CD4-positive, CD25-positive, alpha-beta regulatory T cell (primary cell): ENCODE results near the gene RPS21. TPM values are rescaled to one million over a fixed set of nuclear protein-coding genes. Genes with fewer than 3 reads are reported as not detected.

ENCODE experiments used
- ATAC-seq, 2 donors: fragments of 150-1000 bp; cut with Tn5 transposase; one replicate each; pipeline ENCODE4 v1.10.0; 2021; ENCODE audit warnings: low read depth in 2 of 2, moderate number of reproducible peaks in 2 of 2, moderate library complexity in 1 of 2
- DNase-seq, 3 donors: peaks; one replicate each; pipeline versions ENCODE4 v3.0.0 to v3.0.0-alpha.2; 2012 to 2022; ENCODE audit warnings: mixed read lengths in 1 of 3
- H3K27ac ChIP-seq: one replicate; pipeline ENCODE4 v1.7.0; 2013; ENCODE audit warnings: mild to moderate bottlenecking, low read length; ENCODE audit not compliant: insufficient read depth, poor library complexity, severe bottlenecking
- H3K27me3 ChIP-seq: one replicate; pipeline ENCODE4 v1.7.0; 2013; ENCODE audit warnings: low read length; ENCODE audit not compliant: control insufficient read depth, insufficient read depth
- H3K36me3 ChIP-seq: one replicate; pipeline ENCODE4 v1.7.0; 2013; ENCODE audit warnings: mild to moderate bottlenecking, low read length, moderate library complexity; ENCODE audit not compliant: control insufficient read depth, insufficient read depth
- H3K4me1 ChIP-seq: 2 replicates; pipeline ENCODE4 v1.7.0; 2013; ENCODE audit warnings: mild to moderate bottlenecking, low read length; ENCODE audit not compliant: insufficient read depth, control insufficient read depth, poor library complexity, severe bottlenecking
- H3K4me3 ChIP-seq: one replicate; pipeline ENCODE4 v1.7.0; 2013; ENCODE audit warnings: low read depth, mild to moderate bottlenecking, low read length, moderate library complexity
- H3K9me3 ChIP-seq, 2 experiments: 1 replicate in 1 of 2; 2 replicates in 1 of 2; pipeline ENCODE4 v1.7.0; 2013; ENCODE audit warnings: low read length in 2 of 2, mild to moderate bottlenecking in 1 of 2, moderate library complexity in 1 of 2; ENCODE audit not compliant: control insufficient read depth in 2 of 2
- H3K27ac Mint-ChIP-seq, 3 donors: one replicate each; pipeline ENCODE4 v1.8.0; 2020 to 2022; ENCODE audit warnings: mild to moderate bottlenecking in 3 of 3, mixed read lengths in 3 of 3, moderate library complexity in 2 of 3
- H3K27me3 Mint-ChIP-seq: one replicate; pipeline ENCODE4 v1.8.0; 2022; ENCODE audit warnings: mild to moderate bottlenecking, mixed read lengths
- H3K36me3 Mint-ChIP-seq: one replicate; pipeline ENCODE4 v1.8.0; 2020; ENCODE audit warnings: mixed read lengths
- H3K4me1 Mint-ChIP-seq, 4 donors: one replicate each; pipeline ENCODE4 v1.8.0; 2020 to 2022; ENCODE audit warnings: mixed read lengths in 4 of 4, mild to moderate bottlenecking in 1 of 4
- H3K4me3 Mint-ChIP-seq, 4 donors: one replicate each; pipeline ENCODE4 v1.8.0; 2020 to 2022; ENCODE audit warnings: mild to moderate bottlenecking in 4 of 4, mixed read lengths in 4 of 4, moderate library complexity in 3 of 4
- H3K9me3 Mint-ChIP-seq, 7 donors: one replicate each; pipeline ENCODE4 v1.8.0; 2020 to 2022; ENCODE audit warnings: mixed read lengths in 7 of 7, mild to moderate bottlenecking in 3 of 7, moderate library complexity in 2 of 7
- polyA plus RNA-seq, 4 donors: library from polyadenylated mRNA; unstranded; fragments of 300-500 nt; fragmentation: Illumina TruSeq; gene quantifications; one replicate each; pipeline ENCODE4 v1.2.3, GENCODE V29; 2021
- total RNA-seq: library from RNA; stranded (reverse); gene quantifications from one replicate; pipeline ENCODE4 v1.2.3, GENCODE V29; 2022

The RPS21 gene
- total RNA-seq (1,991 TPM), polyA plus RNA-seq (1,000 to 10,000 TPM; 1,945 to 3,094 (median 2,628) TPM)

DNA sequence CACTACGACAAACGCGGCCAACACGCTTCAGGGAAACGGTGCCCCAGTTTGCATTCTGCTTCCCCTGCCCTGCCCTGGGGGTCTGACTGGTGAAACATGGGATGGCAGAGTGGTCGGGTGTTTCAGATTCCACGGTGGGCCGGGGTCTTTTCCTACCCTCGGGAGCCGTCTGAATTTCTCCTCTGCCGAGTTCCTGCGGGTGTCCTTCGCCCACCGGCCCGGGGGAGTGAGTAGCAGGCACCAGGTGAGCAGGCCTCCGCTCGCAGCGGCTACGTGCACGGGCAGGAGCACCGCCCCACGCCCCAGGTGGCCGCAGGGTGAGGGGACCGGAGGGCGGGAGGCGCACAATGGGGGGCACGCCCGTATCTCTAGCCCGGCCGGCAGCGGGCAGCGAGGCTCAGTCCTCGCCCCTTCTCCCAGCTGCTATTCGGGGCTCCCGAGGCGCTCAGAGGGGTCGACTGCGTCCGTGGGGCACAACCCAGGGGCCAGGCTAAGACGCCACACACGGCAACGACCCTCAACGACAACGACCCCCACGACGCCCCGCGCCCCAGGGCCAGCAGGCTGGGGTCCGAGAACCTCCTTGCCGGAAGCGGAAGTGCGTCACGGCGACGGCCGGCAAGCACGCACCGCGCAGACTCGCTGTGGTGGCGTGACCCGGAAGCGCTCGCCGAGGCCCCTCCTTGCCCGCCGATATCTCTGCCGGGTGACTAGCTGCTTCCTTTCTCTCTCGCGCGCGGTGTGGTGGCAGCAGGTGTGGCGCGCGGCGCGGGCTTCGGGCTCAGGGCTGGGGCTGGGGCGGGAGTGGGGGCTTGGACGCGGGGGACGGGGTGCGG lies at the start of gene RPS21:
Gene RPS21, plus strand, starts transcription at position 721 of the 836 bp plus-strand sequence. CDS start 236 bp downstream, outside the sequence.
- Histone ChIP-seq H3K27ac (peak within 1 kb of the TSS; percentile 93), H3K9me3 (no peaks in the 10 kb centered on the region), H3K4me1 (peaks cover 32% of the 10 kb centered on the region), H3K4me3 (peak within 1 kb of the TSS; percentile 84), H3K27me3 (no peaks in the 10 kb centered on the region), H3K36me3 (peaks cover 16% of the 10 kb centered on the region)
- peak; percentile 91 to 95 (median 93) for DNase-seq
- peak within 1 kb of the TSS; percentile 90 to 95 (median 95) for H3K27ac Mint-ChIP-seq
- peaks cover 22% of the 10 kb centered on the region for H3K36me3 Mint-ChIP-seq
- H3K27me3 Mint-ChIP-seq, result no peaks in the 10 kb centered on the region
- peak within 1 kb of the TSS; percentile 90 to 99 (median 94) for H3K4me3 Mint-ChIP-seq
- peaks cover 0 to 54% (median 30%) of the 10 kb centered on the region in 4 donors for H3K4me1 Mint-ChIP-seq
- H3K9me3 Mint-ChIP-seq, result peaks cover 0 to 5% (median 1%) of the 10 kb centered on the region in 7 donors
- peak; percentile 92 to 93 for ATAC-seq

DNA sequence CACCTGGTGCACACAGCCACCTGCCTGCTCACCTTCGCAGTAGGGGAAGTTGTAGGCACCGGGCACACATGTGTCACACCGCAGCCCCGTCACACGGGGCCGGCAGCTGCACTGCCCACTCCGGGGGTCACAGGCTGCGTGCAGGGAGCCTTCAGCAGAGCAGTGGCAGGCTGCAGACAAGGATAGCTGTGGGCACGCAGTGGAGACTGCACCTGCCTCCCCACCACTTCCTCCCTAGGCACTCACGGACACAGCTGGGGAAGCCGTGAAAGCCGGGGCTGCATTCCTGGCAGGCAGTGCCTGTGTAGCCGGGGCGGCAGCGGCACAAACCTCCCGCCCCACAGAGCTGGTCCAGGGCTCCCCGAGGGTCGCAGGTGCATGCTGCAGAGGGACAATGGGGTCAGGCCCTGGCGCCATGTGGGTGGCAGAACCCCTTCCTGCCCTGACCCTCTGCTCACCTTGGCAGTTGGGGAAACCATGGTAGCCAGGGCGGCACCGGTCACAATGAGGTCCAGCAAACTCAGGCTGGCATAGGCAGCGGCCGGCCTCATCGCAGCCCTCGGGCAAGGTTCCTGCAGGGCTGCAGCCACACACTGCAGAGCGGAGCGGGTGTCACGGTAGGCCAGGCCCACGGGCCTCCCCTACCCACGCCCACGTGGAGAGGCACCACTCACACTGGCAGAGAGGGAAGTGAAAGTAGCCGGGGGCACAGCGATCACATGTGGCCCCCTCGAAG lies 49.2 kb upstream of the RPS21 start:
- H3K27ac Mint-ChIP-seq, result peak overlapping the region in 1 of 3 donors; percentile 32

DNA sequence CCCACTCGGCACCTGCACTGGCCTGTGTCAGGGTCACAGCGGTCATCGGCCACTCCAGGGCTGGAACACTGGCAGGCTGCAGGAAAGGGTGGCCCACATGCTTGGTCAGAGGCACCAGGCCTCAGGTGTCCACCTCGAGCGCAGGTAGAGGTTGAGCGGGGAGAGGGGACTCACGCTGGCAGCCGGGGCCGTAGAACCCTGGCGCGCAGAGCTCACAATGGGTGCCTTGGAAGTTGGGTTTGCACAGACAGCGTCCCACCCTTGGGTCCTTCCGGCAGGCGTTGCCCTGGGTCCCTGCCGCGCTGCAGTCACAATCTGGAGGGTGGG lies 48.6 kb upstream of the RPS21 start:
- Histone ChIP-seq H3K27ac (no peak overlapping the region), H3K36me3 (no peaks in the 10 kb centered on the region), H3K9me3 (peaks cover 0 to 2% of the 10 kb centered on the region in 2 experiments), H3K4me3 (no peak overlapping the region), H3K27me3 (no peaks in the 10 kb centered on the region), H3K4me1 (no peaks in the 10 kb centered on the region)
- ATAC-seq (no peak), DNase-seq (no peak)
- Mint-ChIP-seq H3K27me3 (peaks cover 5% of the 10 kb centered on the region), H3K4me1 (no peaks in the 10 kb centered on the region), H3K27ac (no peak overlapping the region), H3K36me3 (no peaks in the 10 kb centered on the region), H3K4me3 (no peak overlapping the region), H3K9me3 (peaks cover 0 to 5% (median 0%) of the 10 kb centered on the region in 7 donors)

More for the DNA sequence above, 49.2 kb upstream of the RPS21 start:
- no peaks in the 10 kb centered on the region for H3K4me1 Mint-ChIP-seq
- no peak for ATAC-seq
- no peaks in the 10 kb centered on the region for H3K36me3 ChIP-seq
- H3K9me3 ChIP-seq, result peaks cover 0 to 2% of the 10 kb centered on the region in 2 experiments
- H3K36me3 Mint-ChIP-seq, result no peaks in the 10 kb centered on the region
- DNase-seq, result no peak
- no peaks in the 10 kb centered on the region for H3K4me1 ChIP-seq
- no peak overlapping the region for H3K4me3 ChIP-seq
- H3K27ac ChIP-seq, result no peak overlapping the region
- H3K27me3 Mint-ChIP-seq, result peaks cover 5% of the 10 kb centered on the region
- H3K9me3 Mint-ChIP-seq, result peaks cover 0 to 5% (median 0%) of the 10 kb centered on the region in 7 donors
- H3K27me3 ChIP-seq, result no peaks in the 10 kb centered on the region
- H3K4me3 Mint-ChIP-seq, result no peak overlapping the region

DNA sequence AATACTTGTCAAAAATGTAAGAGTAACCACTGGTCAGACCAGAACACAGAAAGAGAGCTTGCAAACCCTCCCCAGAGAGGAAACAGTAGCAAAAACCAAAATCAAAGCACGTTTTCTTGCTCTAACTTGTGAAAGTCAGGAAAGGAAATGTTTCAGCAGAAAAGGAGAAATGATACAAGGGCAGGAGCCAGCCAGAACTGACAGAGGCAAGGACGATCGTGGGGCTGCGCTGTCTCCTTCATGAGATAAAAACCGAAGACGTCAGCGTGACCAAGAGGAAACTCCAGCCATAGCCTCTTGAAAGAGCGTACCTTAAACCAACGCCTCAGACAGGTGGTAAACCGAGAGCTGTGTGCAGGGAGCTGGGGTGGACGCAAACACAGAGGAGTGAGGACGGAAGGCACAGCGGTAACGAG lies 47.2 kb upstream of the RPS21 start:
- H3K36me3 Mint-ChIP-seq, result no peaks in the 10 kb centered on the region
- DNase-seq, result no peak
- peaks cover 0 to 2% of the 10 kb centered on the region in 2 experiments for H3K9me3 ChIP-seq
- no peak overlapping the region for H3K4me3 ChIP-seq
- H3K4me1 ChIP-seq, result no peaks in the 10 kb centered on the region
- H3K4me1 Mint-ChIP-seq, result no peaks in the 10 kb centered on the region
- no peak overlapping the region for H3K27ac ChIP-seq
- no peaks in the 10 kb centered on the region for H3K27me3 ChIP-seq
- H3K9me3 Mint-ChIP-seq, result peaks cover 0 to 5% (median 0%) of the 10 kb centered on the region in 7 donors
- H3K27ac Mint-ChIP-seq, result no peak overlapping the region
- peaks cover 5% of the 10 kb centered on the region for H3K27me3 Mint-ChIP-seq
- H3K4me3 Mint-ChIP-seq, result no peak overlapping the region
- H3K36me3 ChIP-seq, result no peaks in the 10 kb centered on the region
- ATAC-seq, result peak; percentile 31 to 42

DNA sequence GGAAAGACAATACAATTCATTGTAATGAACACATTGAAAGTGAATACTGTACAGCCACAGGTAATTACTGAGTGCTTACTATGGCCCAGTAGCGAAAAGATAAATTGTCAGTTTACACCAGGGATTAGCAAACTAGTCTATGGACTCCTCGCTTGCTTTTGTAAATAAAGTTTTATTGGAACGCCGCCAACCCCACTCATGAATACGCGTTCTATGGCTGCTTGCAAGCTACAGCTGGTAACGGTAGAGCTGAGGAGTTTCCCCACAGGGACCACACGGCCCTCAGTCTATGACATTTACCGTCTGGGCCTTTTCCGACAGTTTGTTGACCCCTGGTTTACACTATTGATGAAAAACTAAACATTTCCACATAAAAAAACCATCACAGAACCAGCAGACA lies 44.0 kb upstream of the RPS21 start:
- Mint-ChIP-seq H3K27me3 (no peaks in the 10 kb centered on the region), H3K9me3 (peaks cover 0 to 6% (median 0%) of the 10 kb centered on the region in 7 donors), H3K4me3 (no peak overlapping the region), H3K36me3 (no peaks in the 10 kb centered on the region), H3K27ac (no peak overlapping the region), H3K4me1 (no peaks in the 10 kb centered on the region)
- DNase-seq (no peak), ATAC-seq (no peak)
- Histone ChIP-seq H3K27me3 (no peaks in the 10 kb centered on the region), H3K9me3 (peaks cover 0 to 2% of the 10 kb centered on the region in 2 experiments), H3K4me1 (no peaks in the 10 kb centered on the region), H3K36me3 (no peaks in the 10 kb centered on the region), H3K4me3 (no peak overlapping the region), H3K27ac (no peak overlapping the region)

DNA sequence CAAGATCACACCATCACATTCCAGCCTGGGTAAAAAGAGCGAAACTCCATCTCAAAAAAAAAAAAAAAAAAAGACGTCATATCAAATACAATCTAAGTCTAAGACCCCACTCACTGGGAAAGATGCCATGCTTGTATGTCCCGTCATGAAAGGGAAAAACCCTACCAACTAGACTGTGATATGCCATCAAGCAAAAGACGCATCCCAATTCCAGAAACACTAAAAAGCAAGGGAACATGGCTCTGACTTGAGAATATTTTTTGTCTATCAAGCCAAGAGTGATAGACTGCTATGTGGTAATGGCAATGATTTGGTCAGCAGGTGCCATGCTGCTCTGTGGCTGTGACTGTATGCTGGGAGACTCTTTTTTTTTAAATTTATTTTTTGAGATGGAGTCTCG lies 42.8 kb upstream of the RPS21 start:
- peaks cover 0 to 9% (median 4%) of the 10 kb centered on the region in 7 donors for H3K9me3 Mint-ChIP-seq
- ATAC-seq, result no peak
- H3K4me3 Mint-ChIP-seq, result no peak overlapping the region
- no peak overlapping the region for H3K27ac Mint-ChIP-seq
- H3K4me3 ChIP-seq, result no peak overlapping the region
- no peaks in the 10 kb centered on the region for H3K36me3 ChIP-seq
- H3K36me3 Mint-ChIP-seq, result no peaks in the 10 kb centered on the region
- H3K27ac ChIP-seq, result no peak overlapping the region
- no peaks in the 10 kb centered on the region for H3K4me1 ChIP-seq
- H3K4me1 Mint-ChIP-seq, result no peaks in the 10 kb centered on the region
- DNase-seq, result no peak
- H3K9me3 ChIP-seq, result peaks cover 0 to 4% of the 10 kb centered on the region in 2 experiments
- H3K27me3 ChIP-seq, result no peaks in the 10 kb centered on the region
- H3K27me3 Mint-ChIP-seq, result no peaks in the 10 kb centered on the region

DNA sequence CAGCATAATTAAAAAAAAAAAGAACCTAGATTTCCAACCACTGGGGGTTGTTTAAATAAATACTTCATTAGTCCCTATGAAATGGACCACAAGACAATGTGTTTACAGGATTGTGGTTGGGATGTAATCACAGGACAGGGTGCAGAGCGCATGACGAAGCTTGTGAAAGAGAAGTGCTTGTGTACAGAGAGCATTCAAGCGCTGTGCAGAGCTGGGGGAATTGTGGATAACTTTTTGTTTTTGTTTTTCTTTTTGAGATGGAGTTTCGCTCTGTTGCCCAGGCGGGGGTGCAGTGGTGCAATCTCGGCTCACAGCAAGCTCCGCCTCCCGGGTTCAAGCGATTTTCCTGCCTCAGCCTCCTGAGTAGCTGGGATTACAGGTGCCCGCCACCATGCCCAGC lies 42.1 kb upstream of the RPS21 start:
- H3K36me3 ChIP-seq, result no peaks in the 10 kb centered on the region
- no peaks in the 10 kb centered on the region for H3K27me3 Mint-ChIP-seq
- no peaks in the 10 kb centered on the region for H3K27me3 ChIP-seq
- H3K27ac ChIP-seq, result no peak overlapping the region
- H3K4me3 Mint-ChIP-seq, result no peak overlapping the region
- no peak overlapping the region for H3K4me3 ChIP-seq
- H3K27ac Mint-ChIP-seq, result no peak overlapping the region
- H3K9me3 Mint-ChIP-seq, result peaks cover 0 to 8% (median 4%) of the 10 kb centered on the region in 7 donors
- DNase-seq (no peak), ATAC-seq (no peak)
- H3K4me1 ChIP-seq, result no peaks in the 10 kb centered on the region
- no peaks in the 10 kb centered on the region for H3K36me3 Mint-ChIP-seq
- no peaks in the 10 kb centered on the region for H3K4me1 Mint-ChIP-seq
- H3K9me3 ChIP-seq, result peaks cover 0 to 4% of the 10 kb centered on the region in 2 experiments
